ENCODE results near the gene AXIN1. TPM values are rescaled to one million over a fixed set of nuclear protein-coding genes. Genes with fewer than 3 reads are reported as not detected.
"Not testable (repeated sequence)": the region's sequence is repeated elsewhere in the genome, so short reads cannot be mapped to it uniquely, and the experiment has no call there.

The AXIN1 gene
- polyA plus RNA-seq, 5 donors = 12.0 to 23.1 (median 17.7) TPM

DNA sequence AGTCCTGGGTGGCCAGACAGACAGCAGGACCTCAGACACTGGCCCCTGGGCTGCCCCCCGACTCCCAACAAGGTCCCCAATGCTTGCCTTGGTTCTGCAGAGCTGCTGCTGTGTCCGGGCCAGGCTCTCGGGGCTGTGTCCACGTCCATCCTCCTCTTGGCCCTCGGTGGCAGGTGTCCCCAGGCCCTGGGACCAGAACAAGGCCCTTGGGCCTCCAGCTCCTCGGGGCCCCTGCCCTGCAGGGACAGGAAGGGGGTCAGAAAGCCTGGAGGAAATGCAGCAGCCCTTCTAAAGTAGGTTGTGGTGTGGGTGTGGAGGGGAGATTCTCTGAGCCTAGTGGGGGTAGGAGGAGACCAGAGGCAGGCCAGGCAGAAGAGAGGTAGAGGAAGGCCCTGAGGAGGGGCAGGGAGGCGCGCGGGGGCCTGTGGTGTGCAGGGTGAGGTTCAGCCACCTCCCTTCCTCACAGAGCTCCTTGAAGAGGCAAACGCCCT lies 2.5 kb upstream of the AXIN1 start:
- DNase-seq = no peak

DNA sequence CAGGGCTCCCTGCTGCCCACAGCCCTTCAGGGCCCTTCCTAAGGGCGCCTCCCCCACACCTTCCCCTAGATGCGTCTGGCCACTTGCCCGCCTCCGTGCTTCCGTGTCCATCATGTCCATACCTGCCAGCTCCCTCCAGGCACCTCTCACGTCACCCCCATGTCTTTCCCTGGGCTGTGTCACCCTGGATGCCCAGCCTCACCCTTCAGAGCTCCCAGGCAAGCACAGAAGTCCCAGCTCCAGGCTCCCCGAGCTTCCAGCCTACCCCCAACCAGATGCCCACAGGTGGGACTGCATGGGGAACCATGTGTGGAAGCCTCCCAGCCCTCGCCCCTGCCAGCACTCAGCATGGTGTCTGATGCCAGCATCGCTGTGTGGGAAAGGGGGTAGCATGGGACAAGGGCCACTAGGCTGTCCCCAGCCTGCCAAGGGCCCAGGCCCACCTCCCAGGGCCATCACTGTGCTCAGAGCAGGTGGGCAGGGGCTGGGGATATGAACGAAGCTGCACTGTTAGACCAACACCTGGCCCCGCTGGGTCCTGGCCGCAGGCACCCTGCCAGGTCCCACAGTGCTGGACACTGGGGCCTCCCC lies 1.9 kb upstream of the AXIN1 start:
- no peak for DNase-seq

DNA sequence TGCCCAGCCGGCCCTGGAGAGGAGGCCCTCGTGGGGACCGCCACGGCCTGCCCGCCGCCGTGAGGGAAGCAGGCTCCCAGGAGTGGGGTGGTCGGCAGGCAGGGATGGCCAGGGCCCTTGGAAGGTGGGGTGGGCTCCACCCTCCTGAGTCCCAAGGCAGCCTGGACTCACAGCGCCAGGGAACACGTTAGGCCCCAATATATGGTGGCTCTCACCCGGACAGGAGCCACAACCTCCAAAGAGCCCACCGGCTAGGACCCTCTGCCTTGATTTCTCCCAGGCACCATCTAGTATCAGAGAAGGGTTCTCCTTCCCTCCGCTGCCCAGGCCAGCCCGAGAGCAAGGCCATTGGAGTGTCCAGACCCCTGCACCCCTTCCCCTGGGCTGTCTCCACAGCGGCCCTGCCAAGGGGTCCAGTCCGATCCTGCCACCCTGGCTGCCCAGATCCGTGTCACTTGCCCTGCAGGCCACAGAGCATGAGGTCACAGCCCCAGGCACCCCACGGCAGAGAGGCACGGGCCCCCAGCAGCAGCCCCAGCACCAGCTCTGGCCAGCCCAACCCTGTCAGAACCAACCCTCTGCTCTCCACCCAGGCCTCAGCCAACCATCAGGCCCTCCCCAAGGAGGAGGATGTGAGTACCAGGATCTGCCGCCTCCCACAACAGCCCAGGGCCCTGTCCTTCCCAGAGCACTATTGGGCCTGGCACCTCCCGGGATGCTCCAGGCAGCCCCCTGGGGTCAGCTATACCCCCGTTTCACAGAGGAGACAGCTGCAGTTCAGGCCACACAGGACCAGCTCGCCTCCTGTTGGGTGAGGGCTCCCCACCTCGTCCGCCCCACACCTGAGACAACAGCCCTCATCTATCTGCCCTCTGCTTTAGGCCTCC lies 1.1 kb upstream of the AXIN1 start:
- no peak for DNase-seq

DNA sequence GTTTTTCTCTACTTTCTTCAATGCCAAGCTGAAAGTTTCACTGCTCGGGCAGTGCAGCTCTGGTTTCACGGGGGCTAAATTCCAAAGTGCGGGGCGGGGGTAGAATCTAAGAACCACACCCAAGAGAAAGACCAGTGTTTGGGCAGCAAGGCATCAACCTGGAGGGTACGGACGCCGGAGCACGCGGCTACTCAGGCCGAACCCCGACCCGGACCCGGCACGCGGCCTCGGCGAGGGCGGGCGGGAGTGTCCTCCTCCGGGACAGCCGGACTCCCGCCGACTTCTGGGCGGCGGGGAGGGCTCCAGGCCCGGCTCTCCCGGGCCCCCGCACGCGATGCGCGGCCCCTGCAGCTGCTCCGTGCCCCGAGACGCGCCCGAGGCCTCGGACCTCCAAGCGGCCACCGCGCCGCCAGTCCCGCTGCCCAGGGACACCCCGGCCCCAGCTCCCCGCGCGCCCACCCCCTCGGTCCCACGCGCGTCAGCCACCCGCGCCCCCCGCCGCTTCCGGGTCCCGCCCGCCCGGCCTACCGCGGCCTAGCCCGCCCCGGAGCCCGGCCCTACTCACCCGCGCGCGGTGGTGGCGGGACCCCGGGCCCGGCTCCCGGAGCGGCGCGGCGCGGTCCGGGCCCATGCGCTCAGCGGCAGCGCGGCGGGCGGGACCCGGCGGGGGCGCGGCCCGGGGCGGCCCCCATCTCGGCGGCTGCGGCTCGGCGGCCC lies 561 bp downstream of the AXIN1 start:
- no peak for DNase-seq

GRCh38 chr16:350203-350602 lies 2.3 kb downstream of the AXIN1 start:
- DNase-seq = no peak

GRCh38 chr16:349211-349610 lies 3.3 kb downstream of the AXIN1 start:
- DNase-seq = no peak

- not testable (repeated sequence) for DNase-seq
These were observed 4.0 kb downstream of the AXIN1 start for GRCh38 chr16:348495-348894.

DNA sequence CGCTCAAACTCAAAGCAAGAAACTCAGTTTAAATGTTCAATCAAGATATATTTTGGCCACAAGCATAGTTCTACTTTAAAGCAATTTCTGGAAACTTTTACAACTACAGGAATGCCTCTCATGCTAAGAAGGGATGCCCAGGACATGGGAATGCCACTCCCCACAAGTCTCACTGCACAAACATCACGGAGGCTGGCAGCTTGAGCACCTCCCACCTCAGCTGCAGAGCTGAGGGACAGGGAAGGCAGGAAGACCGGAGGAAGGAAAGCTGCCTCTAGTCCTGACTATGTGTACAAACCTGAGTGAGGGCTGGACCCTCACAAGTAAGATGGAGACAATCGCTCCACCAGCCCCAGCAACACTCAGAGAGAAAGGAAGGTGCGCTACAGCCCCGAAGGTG lies 5.3 kb downstream of the AXIN1 start:
- DNase-seq = no peak

DNA sequence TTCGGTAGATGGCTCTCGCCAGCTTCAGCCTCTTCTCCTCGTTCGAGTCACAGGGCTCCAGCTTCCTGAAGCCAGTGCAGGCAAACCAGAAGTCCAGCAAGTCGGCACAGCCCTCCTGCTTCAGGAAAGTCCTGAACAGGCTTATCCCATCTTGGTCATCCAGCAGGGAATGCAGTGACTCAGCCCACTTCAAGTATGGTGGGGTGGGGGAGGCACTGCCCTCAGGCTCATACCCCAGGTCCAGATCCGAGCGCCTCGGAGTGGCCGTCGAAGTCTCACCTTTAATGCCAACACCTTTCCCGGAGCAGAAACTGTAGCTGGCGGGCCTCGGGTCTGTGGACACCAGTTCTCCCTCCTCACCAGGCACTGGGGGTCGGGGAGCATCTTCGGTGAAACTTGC lies 5.9 kb downstream of the AXIN1 start:
- no peak for DNase-seq

- no peak for DNase-seq
These were observed 6.8 kb downstream of the AXIN1 start for GRCh38 chr16:345772-346171.

DNA sequence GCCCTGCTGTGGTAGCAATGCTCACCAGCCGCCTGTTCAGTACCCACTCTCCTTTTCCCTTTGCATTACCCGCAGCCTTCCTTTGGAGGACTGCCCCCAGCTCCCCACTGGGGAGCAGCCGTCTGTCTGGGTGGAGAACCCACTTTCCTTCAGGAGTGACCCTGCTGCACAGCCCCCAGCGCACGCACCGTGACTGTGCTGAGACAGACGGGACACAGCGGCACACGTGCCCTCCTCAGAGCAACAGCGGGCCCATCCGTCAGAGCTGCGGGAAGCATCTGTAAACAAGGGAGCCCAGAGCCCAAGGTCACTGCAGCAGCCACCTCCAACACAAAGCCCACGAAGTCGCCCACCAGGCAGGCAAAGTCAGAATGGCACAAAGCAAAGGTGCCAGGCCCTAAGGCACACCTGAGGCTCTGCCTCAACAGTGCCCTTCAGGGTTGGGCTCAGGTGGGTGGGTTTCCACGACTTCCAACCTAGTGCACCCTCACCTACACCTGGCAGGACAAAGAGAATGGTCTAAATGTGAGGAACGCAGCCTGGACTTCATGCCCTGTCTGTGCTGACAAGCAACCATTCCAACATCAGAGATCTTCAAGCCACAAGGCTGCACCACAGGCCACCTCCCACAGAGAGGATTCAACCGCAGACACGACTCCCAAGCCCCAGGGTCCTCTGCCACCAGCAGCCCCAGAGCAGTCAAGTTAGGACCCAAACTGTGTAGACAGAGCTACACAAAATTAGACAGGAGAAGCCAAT lies 9.9 kb downstream of the AXIN1 start:
- no peak for DNase-seq

DNA sequence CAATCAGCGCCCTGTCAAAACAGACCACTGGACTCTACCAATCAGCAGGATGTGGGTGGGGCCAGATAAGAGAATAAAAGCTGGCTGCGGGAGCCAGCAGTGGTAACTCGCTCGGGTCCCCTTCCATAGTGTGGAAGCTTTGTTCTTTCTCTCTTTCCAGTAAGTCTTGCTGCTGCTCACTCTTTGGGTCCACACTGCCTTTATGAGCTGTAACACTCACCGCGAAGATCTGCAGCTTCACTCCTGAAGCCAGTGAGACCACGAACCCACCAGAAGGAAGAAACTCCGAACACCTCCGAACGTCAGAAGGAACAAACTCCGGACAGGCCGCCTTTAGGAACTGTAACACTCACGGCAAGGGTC lies 10.6 kb downstream of the AXIN1 start:
- not testable (repeated sequence) for DNase-seq

DNA sequence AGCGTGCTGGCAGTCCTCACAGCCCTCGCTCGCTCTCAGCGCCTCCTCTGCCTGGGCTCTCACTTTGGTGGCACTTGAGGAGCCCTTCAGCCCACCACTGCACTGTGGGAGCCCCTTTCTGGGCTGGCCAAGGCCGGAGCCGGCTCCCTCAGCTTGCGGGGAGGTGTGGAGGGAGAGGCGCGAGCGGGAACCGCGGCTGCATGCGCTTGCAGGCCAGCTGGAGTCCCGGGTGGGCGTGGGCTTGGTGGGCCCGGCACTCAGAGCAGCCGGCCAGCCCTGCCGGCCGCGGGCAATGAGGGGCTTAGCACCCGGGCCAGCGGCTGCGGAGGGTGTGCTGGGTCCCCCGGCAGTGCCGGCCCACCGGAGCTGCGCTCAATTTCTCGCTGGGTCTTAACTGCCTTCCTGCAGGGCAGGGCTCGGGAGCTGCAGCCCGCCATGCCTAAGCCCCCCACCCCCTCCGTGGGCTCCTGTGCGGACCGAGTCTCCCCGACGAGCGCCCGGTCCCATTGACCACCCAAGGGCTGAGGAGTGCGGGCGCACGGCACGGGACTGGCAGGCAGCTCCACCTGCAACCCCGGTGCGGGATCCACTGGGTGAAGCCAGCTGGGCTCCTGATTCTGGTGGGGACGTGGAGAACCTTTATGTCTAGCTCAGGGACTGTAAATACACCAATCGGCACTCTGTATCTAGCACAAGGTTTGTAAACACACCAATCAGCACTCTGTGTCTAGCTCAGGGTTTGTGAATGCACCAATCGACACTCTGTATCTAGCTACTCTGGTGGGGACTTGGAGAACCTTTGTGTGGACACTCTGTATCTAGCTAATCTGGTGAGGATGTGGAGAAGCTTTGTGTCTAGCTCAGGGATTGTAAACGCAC lies 11.2 kb downstream of the AXIN1 start:
- not testable (repeated sequence) for DNase-seq

DNA sequence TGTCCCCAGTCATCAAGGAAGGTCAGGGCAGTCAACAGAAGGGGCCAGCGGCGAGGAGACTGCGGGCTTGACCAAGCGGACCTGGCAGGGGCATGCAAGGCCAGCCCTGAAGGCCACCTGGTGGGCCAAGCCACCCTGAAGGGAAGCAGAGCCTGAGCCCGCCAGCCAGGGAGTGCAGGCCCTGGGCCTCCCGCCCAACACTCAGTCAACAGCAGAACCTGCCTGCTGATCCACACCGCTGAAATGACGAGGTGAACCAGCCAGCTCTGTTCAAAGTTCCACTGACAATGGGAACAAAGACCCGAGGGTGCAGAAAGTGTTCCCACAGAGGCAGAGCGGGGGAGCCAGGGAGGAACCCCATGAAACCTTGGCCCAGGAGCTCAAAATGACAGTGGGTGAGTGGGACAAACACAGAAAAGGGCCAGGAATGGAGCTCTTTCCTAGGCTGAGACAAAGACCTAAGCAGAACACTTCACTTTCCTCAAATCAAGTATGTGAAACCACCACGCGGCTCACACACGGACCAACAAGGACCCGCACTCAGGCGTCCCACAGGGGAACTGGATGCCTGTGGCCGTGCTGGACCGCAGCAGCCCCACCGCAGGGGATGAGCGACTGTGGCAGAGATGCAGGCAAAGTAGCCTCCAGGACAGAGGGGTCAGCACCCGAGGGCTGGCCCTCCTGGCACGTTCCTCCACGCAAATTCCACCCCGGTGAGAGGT lies 12.0 kb downstream of the AXIN1 start:
- no peak for DNase-seq

DNA sequence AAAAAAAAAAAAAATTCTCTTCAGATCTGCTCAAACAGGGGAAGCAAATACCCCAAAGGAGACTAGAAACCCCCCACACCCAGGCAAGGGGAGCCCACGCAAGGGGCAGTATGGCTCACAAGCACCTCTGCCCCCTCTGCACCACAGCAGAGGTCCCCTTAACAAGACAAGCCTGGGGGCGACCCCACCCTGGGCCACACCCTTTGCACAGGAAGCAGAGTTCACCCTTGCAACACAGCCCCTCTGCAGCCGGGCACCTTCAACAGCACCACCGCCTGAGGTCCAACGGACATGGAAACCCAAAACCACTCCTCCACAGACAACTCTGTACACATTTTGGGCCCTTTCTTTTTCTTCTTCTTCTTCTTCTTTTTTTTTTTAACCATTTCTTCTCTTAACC lies 12.8 kb downstream of the AXIN1 start:
- DNase-seq = no peak

GRCh38 chr16:337975-338575 lies 14.4 kb downstream of the AXIN1 start:
- no peak for DNase-seq

DNA sequence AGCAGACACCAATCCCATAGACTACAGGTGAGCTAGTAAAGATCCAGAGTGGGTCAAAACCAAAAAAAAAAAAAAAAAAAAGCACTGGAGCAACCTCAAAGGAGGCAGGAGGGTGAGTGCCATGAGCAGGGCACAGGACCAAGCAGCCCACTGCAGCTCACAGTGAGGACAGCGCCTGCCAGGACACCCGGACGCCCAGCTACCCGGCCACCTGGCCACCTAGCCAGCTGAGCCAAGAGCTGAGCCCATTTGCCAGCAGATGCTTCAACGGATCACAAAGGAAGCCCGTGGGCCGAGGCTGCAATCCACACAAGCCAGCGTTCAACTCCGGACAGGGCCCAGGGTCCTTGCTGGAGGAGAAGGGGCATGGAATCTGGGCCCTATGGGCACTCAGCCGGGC lies 15.1 kb downstream of the AXIN1 start:
- DNase-seq = no peak

- DNase-seq = no peak
These were observed 16.3 kb downstream of the AXIN1 start for GRCh38 chr16:336269-336668.

DNA sequence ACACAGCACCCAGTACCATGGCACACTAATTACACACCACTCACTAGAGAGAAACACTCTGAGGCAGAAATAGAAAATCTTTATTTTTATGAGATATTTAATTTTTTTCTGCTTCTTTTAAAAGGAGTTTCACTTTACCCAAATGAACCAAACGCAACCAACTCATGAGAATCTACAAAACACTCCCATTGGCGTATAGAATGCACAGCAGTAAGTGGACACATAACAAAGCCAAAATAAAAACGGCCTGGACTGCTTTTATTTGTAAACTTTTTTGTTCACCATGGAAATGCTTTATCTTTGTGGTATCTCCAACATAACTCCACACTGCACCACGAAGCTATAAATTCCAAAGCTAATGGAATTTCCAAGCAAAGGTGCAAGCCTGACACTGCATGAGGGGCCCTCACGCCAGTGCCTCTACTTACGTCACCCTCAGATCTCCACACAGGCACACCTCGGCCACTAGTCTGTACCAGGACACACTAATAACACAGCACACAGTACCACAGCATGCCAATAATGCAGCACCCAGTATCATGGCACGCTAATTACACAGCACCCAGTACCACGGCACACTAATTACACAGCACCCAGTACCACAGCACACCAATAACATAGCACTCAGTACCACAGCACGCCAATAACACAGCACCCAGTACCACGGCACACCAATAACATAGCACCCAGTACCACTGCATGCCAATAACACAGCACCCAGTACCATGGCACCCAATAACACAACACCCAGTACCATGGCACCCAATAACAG lies 17.5 kb downstream of the AXIN1 start:
- DNase-seq = not testable (repeated sequence)
